ENCODE data around the gene EHF. TPM values are rescaled to one million over a fixed set of nuclear protein-coding genes. Genes with fewer than 3 reads are reported as not detected.

The EHF gene
- total RNA-seq, 1 donor from 2014 or later, result not detected

DNA sequence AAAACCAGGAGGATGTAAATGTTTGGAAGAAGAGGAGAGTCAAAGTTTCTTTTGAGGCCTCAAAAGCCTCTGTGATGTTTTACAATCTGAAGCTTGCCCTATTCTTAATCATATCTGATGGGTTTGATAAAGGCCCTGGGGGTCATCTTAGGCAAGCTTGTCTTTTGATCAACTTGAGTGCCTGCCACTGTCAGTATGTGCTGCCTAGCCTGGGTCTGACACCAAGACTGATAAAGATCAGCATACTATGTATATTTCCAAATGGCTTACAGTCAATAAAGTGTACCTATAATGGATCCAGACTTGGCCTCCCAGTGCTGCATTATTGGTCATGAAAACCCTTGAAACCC, 12.7 kb downstream of the EHF start:
- TF ChIP-seq, protein P1, sequence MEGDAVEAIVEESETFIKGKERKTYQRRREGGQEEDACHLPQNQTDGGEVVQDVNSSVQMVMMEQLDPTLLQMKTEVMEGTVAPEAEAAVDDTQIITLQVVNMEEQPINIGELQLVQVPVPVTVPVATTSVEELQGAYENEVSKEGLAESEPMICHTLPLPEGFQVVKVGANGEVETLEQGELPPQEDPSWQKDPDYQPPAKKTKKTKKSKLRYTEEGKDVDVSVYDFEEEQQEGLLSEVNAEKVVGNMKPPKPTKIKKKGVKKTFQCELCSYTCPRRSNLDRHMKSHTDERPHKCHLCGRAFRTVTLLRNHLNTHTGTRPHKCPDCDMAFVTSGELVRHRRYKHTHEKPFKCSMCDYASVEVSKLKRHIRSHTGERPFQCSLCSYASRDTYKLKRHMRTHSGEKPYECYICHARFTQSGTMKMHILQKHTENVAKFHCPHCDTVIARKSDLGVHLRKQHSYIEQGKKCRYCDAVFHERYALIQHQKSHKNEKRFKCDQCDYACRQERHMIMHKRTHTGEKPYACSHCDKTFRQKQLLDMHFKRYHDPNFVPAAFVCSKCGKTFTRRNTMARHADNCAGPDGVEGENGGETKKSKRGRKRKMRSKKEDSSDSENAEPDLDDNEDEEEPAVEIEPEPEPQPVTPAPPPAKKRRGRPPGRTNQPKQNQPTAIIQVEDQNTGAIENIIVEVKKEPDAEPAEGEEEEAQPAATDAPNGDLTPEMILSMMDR (IDR thresholded peaks at IDR 0.05; ENCODE audit: unreplicated experiment), result no peak
- Mint-ChIP-seq H3K36me3 (ENCODE audit: low read depth, unreplicated experiment) (no peaks in the 10 kb centered on the region), H3K27me3 (ENCODE audit: unreplicated experiment) (no peaks in the 10 kb centered on the region), H3K9me3 (ENCODE audit: unreplicated experiment) (no peaks in the 10 kb centered on the region), H3K27ac (ENCODE audit: unreplicated experiment) (no peak overlapping the region), H3K4me1 (ENCODE audit: unreplicated experiment) (peaks cover 9% of the 10 kb centered on the region), H3K4me3 (ENCODE audit: unreplicated experiment) (no peak overlapping the region)
- DNase-seq (ENCODE audit: low spot score), result no peak

DNA sequence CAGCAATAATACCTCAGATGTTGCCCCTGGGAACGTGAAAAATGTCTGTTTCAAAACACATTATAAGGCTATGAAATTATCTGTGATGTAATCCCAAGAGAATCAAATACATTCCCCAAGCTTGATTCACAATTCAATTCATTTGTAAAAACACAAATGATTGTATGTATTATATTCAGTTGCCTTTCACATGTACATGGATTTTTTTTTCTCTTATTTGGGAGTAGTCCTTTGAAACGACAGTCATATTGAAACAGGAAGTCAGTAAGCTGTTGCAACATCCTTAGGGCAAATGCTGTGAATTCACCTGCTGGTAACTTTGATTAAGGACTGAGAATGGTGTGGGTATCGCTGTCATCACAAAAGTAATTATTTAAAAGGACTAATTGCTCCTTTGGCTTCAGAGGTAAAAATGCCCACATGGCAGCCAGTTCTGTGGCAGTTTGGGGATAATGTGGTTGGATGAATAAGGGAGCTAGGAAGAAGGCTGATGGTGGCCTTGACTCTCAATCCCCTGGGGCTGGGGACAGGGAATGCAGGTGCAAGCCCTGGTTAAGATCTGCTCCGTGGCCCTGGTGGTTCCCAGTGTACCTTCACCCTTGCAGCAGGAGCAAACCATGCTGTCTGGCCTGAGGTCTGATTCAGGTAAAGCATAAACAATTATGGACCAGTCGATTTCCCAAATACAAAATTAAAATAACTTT, 13.2 kb downstream of the EHF start:
- DNase-seq (ENCODE audit: low spot score), result no peak
- Mint-ChIP-seq H3K9me3 (ENCODE audit: unreplicated experiment) (no peaks in the 10 kb centered on the region), H3K4me3 (ENCODE audit: unreplicated experiment) (no peak overlapping the region), H3K4me1 (ENCODE audit: unreplicated experiment) (peaks cover 7% of the 10 kb centered on the region), H3K36me3 (ENCODE audit: low read depth, unreplicated experiment) (no peaks in the 10 kb centered on the region), H3K27me3 (ENCODE audit: unreplicated experiment) (no peaks in the 10 kb centered on the region), H3K27ac (ENCODE audit: unreplicated experiment) (no peak overlapping the region)
- TF ChIP-seq, protein P1 (IDR thresholded peaks at IDR 0.05; ENCODE audit: unreplicated experiment), result no peak

DNA sequence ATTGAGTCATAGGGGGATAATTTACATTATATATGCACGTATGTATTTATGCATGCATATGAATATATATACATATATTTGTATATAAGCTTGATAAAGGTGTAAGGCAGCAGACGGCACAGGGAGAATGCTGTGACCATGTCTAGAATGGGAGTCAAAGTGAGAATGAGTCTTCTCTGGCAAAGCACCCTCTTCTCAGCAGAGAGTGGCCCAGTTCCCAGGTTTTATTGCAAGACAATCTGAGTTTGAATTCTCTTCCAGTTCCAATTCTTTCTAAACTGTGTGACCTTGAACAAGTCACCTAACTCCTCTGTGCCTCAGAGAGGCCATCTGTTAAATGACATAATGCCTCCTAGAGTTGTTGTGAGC, 13.8 kb downstream of the EHF start:
- Mint-ChIP-seq H3K4me1 (ENCODE audit: unreplicated experiment) (peaks cover 2% of the 10 kb centered on the region), H3K4me3 (ENCODE audit: unreplicated experiment) (no peak overlapping the region), H3K9me3 (ENCODE audit: unreplicated experiment) (no peaks in the 10 kb centered on the region), H3K27me3 (ENCODE audit: unreplicated experiment) (no peaks in the 10 kb centered on the region), H3K36me3 (ENCODE audit: low read depth, unreplicated experiment) (no peaks in the 10 kb centered on the region), H3K27ac (ENCODE audit: unreplicated experiment) (no peak overlapping the region)
- no peak for DNase-seq (ENCODE audit: low spot score)
- TF ChIP-seq, protein P1 (IDR thresholded peaks at IDR 0.05; ENCODE audit: unreplicated experiment), result no peak

- no peak for DNase-seq (ENCODE audit: low spot score)
- Mint-ChIP-seq H3K36me3 (ENCODE audit: low read depth, unreplicated experiment) (no peaks in the 10 kb centered on the region), H3K9me3 (ENCODE audit: unreplicated experiment) (no peaks in the 10 kb centered on the region), H3K27ac (ENCODE audit: unreplicated experiment) (no peak overlapping the region), H3K27me3 (ENCODE audit: unreplicated experiment) (no peaks in the 10 kb centered on the region), H3K4me3 (ENCODE audit: unreplicated experiment) (no peak overlapping the region), H3K4me1 (ENCODE audit: unreplicated experiment) (no peaks in the 10 kb centered on the region)
- TF ChIP-seq, protein P1 (IDR thresholded peaks at IDR 0.05; ENCODE audit: unreplicated experiment), result no peak
Measured at GRCh38 chr11:34636127-34636526, 15.2 kb downstream of the EHF start.

GRCh38 chr11:34637303-34637702, 16.4 kb downstream of the EHF start:
- H3K27me3 Mint-ChIP-seq (ENCODE audit: unreplicated experiment), result no peaks in the 10 kb centered on the region
- no peaks in the 10 kb centered on the region for H3K36me3 Mint-ChIP-seq (ENCODE audit: low read depth, unreplicated experiment)
- DNase-seq (ENCODE audit: low spot score), result no peak
- H3K27ac Mint-ChIP-seq (ENCODE audit: unreplicated experiment), result no peak overlapping the region
- H3K9me3 Mint-ChIP-seq (ENCODE audit: unreplicated experiment), result no peaks in the 10 kb centered on the region
- H3K4me1 Mint-ChIP-seq (ENCODE audit: unreplicated experiment), result no peaks in the 10 kb centered on the region
- TF ChIP-seq, protein P1 (IDR thresholded peaks at IDR 0.05; ENCODE audit: unreplicated experiment), result no peak
- H3K4me3 Mint-ChIP-seq (ENCODE audit: unreplicated experiment), result no peak overlapping the region

Data from endothelial cell (in vitro differentiated cells).